GM12872 (cell line): ENCODE data around the gene GRPEL1.

Source experiments
- CTCF ChIP-seq: IDR thresholded peaks from 3 replicates; pipeline ENCODE4 v1.5.1; 2011; ENCODE audit warnings: low read depth, mild to moderate bottlenecking, low read length, moderate library complexity; ENCODE audit not compliant: insufficient read depth

GRPEL1 gene

GRCh38 chr4:7067452-7068278 lies at the start of gene GRPEL1:
TSS of gene GRPEL1 (minus strand) at chr4:7068064. CDS start at chr4:7068032, 32 bp downstream.
- peak; percentile 6; the same call in 1 of the 3 replicates for TF ChIP-seq CTCF

DNA sequence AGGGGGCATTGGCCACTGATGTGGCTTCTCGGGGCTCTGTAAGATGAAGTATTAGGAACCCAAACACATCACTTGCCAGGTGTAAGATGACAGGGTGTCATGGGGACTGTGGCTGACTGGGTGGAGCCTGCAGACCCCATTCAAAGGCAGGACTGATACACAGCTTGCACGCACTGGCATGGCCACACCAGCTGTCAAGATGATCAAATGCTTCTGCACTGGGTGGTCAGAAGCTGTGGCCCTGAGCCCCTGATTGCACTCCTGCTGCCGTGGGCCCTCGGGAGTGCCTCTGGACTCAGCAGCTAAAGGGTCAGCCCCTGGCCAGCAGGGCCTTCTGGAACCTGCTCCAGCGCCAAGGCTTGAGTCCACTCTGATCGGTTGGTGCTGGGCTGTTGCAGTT lies 48.8 kb upstream of the GRPEL1 start:
- TF ChIP-seq CTCF = no peak

GRCh38 chr4:7115557-7116340 lies 47.9 kb upstream of the GRPEL1 start:
- TF ChIP-seq CTCF = no peak

GRCh38 chr4:7112656-7113055 lies 44.8 kb upstream of the GRPEL1 start:
- no peak for TF ChIP-seq CTCF

GRCh38 chr4:7111441-7111840 lies 43.6 kb upstream of the GRPEL1 start:
- no peak for TF ChIP-seq CTCF

DNA sequence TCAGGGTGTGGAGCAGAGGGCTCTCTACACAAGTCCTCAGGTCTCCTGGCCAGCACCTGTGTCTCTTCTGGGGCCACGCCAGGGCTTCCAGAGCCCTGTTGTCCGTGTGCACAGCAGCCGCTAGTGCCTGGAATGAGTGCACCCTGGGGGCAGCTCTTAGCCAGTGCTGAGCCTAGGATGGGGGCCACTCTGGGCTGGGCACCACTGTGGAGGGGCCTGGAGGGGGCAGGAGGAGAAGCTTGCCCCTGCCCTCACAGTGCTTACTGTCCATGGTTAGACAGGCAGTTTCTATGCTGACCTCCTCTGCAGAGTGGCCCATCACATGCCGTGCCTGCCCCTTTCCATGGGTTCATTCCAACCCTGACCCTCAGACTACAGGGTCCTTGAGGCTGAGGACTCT lies 42.7 kb upstream of the GRPEL1 start:
- no peak for TF ChIP-seq CTCF

DNA sequence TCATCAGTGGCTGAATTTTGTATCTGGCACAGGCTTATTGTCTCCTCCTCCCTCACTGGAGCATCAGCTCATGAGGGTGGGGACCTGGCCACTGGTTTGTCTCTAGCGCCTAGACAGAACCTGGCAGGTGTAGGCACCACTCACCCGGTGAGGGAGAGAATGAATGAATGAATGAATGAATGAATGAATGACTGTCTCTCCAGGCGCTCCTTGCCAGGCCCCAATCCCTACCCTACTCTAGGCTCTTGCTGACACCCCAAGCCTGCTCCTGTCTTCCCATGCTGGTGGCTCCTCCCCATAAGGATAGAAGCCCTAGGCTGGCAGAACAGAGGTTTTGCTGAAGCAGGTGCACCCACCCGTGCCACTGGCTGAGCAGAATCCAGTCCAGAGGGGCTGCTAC lies 41.3 kb upstream of the GRPEL1 start:
- no peak for TF ChIP-seq CTCF
